Lower lobe of right lung (tissue), 2 donors: ENCODE results near the gene CEACAM21. TPM values are rescaled to one million over a fixed set of nuclear protein-coding genes. Genes with fewer than 3 reads are reported as not detected.

Source experiments
- ATAC-seq, 2 donors: fragments of 200-7000 bp; cut with Tn5 transposase; one replicate each; pipeline ENCODE4 v1.9.1; 2020 to 2022; ENCODE audit warnings: mild to moderate bottlenecking in 2 of 2, moderate library complexity in 2 of 2
- DNase-seq: peaks from one replicate; pipeline ENCODE4 v3.0.0-alpha.2; 2020
- H3K27ac ChIP-seq: fragments of 200-600 bp; one replicate; pipeline ENCODE4 v1.8.0; 2022
- H3K27me3 ChIP-seq: fragments of 200-600 bp; one replicate; pipeline ENCODE4 v1.8.0; 2022; ENCODE audit warnings: low read depth
- H3K36me3 ChIP-seq: fragments of 200-600 bp; one replicate; pipeline ENCODE4 v1.8.0; 2022; ENCODE audit warnings: mild to moderate bottlenecking
- H3K4me1 ChIP-seq: fragments of 200-600 bp; one replicate; pipeline ENCODE4 v1.8.0; 2022
- H3K4me3 ChIP-seq: fragments of 200-600 bp; one replicate; pipeline ENCODE4 v1.8.0; 2022; ENCODE audit warnings: mild to moderate bottlenecking
- H3K9me3 ChIP-seq: fragments of 200-600 bp; one replicate; pipeline ENCODE4 v1.8.0; 2022
- CTCF ChIP-seq: fragments of 200-600 bp; IDR thresholded peaks from one replicate; pipeline ENCODE4 v1.8.0; 2022; ENCODE audit warnings: antibody characterized with exemption, mild to moderate bottlenecking
- intact Hi-C: fragments of 100-400 bp; cut with DNase I; formaldehyde crosslinking; loops from one replicate; pipeline ENCODE4 v1.11.0; 2022
- total RNA-seq: library from RNA; stranded (reverse); fragmentation: NEBNext Ultra II Directional; extraction: Animal tissue kit (Norgen Biotek cat#: 25700); gene quantifications from one replicate; pipeline ENCODE4 v1.2.1, GENCODE V29; 2021
- donor health status: DM: no; HTN: yes; CAD: no; lungs with severe emphysema.

The CEACAM21 gene
- total RNA-seq, 1 donor from 2014 or later = 28.8 TPM

- peak in 1 of 2 donors; percentile 45 for ATAC-seq
- H3K27ac ChIP-seq = peak overlapping the region; percentile 20
These were observed 30.4 kb upstream of the CEACAM21 start for GRCh38 chr19:41545547-41545946.

GRCh38 chr19:41546386-41546789 is 29.6 kb upstream of the CEACAM21 start:
- ATAC-seq = peak; percentile 70 to 78

More at GRCh38 chr19:41545547-41545946, 30.4 kb upstream of the CEACAM21 start:
- peaks cover 37% of the 10 kb centered on the region for H3K4me1 ChIP-seq
- no peaks in the 10 kb centered on the region for H3K27me3 ChIP-seq
- no peak for DNase-seq
- no peak for TF ChIP-seq CTCF
- H3K9me3 ChIP-seq = no peaks in the 10 kb centered on the region
- no peaks in the 10 kb centered on the region for H3K36me3 ChIP-seq
- no peak overlapping the region for H3K4me3 ChIP-seq
- intact Hi-C loops = no loop called here

GRCh38 chr19:41546961-41547360 is 29.0 kb upstream of the CEACAM21 start:
- no peak for TF ChIP-seq CTCF
- no peak for ATAC-seq

More at GRCh38 chr19:41546386-41546789, 29.6 kb upstream of the CEACAM21 start:
- intact Hi-C loops = no loop called here
- Histone ChIP-seq H3K9me3 (no peaks in the 10 kb centered on the region), H3K27me3 (no peaks in the 10 kb centered on the region), H3K4me3 (peak overlapping the region; percentile 1), H3K27ac (peak overlapping the region; percentile 20), H3K36me3 (no peaks in the 10 kb centered on the region), H3K4me1 (peaks cover 37% of the 10 kb centered on the region)
- TF ChIP-seq CTCF = no peak
- DNase-seq = peak; percentile 53

GRCh38 chr19:41547569-41547968 is 28.4 kb upstream of the CEACAM21 start:
- no peak for ATAC-seq
- intact Hi-C loops = no loop called here
- H3K27ac ChIP-seq = no peak overlapping the region

More at GRCh38 chr19:41546961-41547360, 29.0 kb upstream of the CEACAM21 start:
- no peaks in the 10 kb centered on the region for H3K27me3 ChIP-seq
- H3K4me1 ChIP-seq = peaks cover 41% of the 10 kb centered on the region
- no peak overlapping the region for H3K4me3 ChIP-seq
- intact Hi-C loops = no loop called here
- H3K36me3 ChIP-seq = no peaks in the 10 kb centered on the region
- no peaks in the 10 kb centered on the region for H3K9me3 ChIP-seq
- peak overlapping the region; percentile 20 for H3K27ac ChIP-seq
- DNase-seq = no peak

GRCh38 chr19:41548047-41548446 is 27.9 kb upstream of the CEACAM21 start:
- no peaks in the 10 kb centered on the region for H3K9me3 ChIP-seq
- TF ChIP-seq CTCF = no peak
- no peaks in the 10 kb centered on the region for H3K36me3 ChIP-seq
- no peaks in the 10 kb centered on the region for H3K27me3 ChIP-seq
- ATAC-seq (no peak), DNase-seq (no peak)
- H3K4me3 ChIP-seq = no peak overlapping the region
- H3K27ac ChIP-seq = peak overlapping the region; percentile 79
- peaks cover 47% of the 10 kb centered on the region for H3K4me1 ChIP-seq
- intact Hi-C loops = no loop called here

More at GRCh38 chr19:41547569-41547968, 28.4 kb upstream of the CEACAM21 start:
- H3K4me1 ChIP-seq = peaks cover 47% of the 10 kb centered on the region
- TF ChIP-seq CTCF = no peak
- no peak for DNase-seq
- no peaks in the 10 kb centered on the region for H3K27me3 ChIP-seq
- no peak overlapping the region for H3K4me3 ChIP-seq
- H3K36me3 ChIP-seq = no peaks in the 10 kb centered on the region
- H3K9me3 ChIP-seq = no peaks in the 10 kb centered on the region
